Ovary (tissue), 3 donors: ENCODE data around the gene ZNF280D.

Experiments used
- CTCF ChIP-seq, 3 donors: fragments of 450-650 bp in 2 of 3; fragments of 200-600 bp in 1 of 3; IDR thresholded peaks; one replicate each; pipeline versions ENCODE4 v1.5.1 to v1.8.0; 2016 to 2022; ENCODE audit warnings: antibody characterized with exemption in 3 of 3, mild to moderate bottlenecking in 1 of 3
- EP300 ChIP-seq: sonication (generic); formaldehyde crosslinking; IDR thresholded peaks from one replicate; pipeline ENCODE4 v1.6.1; 2017; ENCODE audit warnings: antibody characterized with exemption
- POLR2A ChIP-seq: fragments of 450-650 bp; IDR thresholded peaks from one replicate; pipeline ENCODE4 v1.6.1; 2017; ENCODE audit warnings: antibody characterized with exemption, mild to moderate bottlenecking, moderate library complexity
- donor health status: DM: no; HTN: no; CAD: no.

GRCh38 chr15:56731548-56731947 lies 1.8 kb downstream of the ZNF280D start:
- TF ChIP-seq CTCF (IDR thresholded peaks at IDR 0.05) (no peak), EP300 (no peak), POLR2A (no peak)
